Measurements from ENCODE around the gene MR1.

Gene MR1

GRCh38 chr1:181091309-181092040 is 57.7 kb downstream of the MR1 start:
- DNase-seq (ENCODE audit: low spot score) = no peak

- DNase-seq (ENCODE audit: low spot score) = no peak
Observed at GRCh38 chr1:181092056-181092455, 58.3 kb downstream of the MR1 start.

- no peak for DNase-seq (ENCODE audit: low spot score)
Observed at GRCh38 chr1:181092883-181093458, 59.2 kb downstream of the MR1 start.

DNA sequence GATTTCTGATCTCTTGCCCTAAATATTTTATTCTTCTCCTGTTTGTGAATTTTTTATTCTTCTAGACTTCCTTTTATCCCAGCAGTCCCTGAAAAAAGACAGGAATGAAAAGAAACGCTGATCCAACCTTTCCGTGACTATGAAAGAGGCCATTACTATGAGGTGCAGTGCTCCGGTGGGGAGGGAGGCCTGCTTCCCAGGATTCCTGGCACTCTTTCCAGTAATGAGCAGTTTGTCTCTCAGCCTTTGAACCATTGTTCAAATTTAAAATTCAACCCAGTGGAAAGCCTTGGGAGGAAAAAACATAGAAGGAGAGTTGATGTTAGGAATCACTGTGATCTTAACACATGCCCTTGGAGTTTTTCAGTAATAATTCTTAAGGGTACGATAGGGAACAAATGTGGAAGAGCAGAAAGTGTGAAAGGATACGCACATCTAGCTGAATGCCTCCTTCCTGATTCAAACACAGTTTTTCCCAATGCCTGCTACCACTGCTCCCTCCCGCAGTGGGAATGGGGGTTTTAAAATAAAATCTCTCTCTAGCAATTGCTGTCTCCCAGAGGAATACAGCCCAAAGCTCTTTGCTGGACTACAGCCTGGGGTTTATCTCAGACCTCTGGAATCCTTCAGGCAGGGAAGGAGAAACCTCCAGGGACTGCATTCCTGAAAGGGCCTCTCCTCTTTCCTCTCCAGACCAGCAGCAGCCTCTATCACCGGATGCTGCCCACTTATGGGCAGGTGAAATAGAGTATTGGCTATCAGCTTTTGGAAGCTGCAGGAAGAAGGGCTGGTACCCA is 60.8 kb downstream of the MR1 start:
- no peak for DNase-seq (ENCODE audit: low spot score)

- DNase-seq (ENCODE audit: low spot score) = no peak
Observed at GRCh38 chr1:181095260-181095659, 61.5 kb downstream of the MR1 start.

DNA sequence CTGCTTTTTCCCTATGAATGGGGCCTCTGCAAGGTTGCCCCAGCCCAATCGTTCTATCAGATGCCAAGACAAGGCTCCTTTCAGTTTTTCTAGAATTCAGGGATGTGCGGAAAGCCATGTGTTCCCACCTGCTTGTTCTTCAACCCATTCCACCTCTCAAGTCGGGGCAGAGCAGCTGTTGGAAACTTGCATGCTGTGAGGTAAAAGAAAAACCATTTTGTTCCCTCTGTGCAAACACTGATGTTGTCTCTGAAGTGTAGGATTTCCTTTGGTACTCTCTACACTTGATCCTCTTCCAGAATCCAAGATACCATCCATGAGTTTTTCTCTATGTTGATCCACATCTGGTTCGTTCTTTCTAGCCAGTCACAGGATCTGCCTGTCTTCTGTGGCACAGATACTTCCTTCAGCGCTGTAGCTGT is 62.0 kb downstream of the MR1 start:
- DNase-seq (ENCODE audit: low spot score) = no peak

DNA sequence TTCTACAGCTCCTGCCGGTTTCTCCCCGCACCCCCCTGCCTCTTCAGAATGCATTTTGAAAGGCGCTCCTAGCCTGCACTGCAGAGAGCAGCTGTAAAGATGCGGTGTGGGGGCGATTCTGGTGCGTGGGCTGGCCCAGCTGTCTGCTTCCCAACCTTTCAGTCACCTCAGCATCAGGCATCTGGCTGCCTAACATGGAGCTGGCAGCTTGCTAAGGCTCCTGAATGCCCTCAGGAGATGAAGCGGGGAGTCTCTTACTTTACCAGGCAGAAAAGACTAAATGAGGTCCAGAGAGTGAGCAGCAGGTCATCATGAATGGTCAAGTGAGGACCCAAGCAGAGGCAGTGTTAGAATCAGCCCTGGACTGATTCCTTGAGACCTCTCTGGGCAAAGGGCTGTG is 63.5 kb downstream of the MR1 start:
- no peak for DNase-seq (ENCODE audit: low spot score)

GRCh38 chr1:181099152-181100014 is 65.6 kb downstream of the MR1 start:
- DNase-seq (ENCODE audit: low spot score) = peak; percentile 22

GRCh38 chr1:181100015-181100905 is 66.5 kb downstream of the MR1 start:
- peak; percentile 28 for DNase-seq (ENCODE audit: low spot score)

GRCh38 chr1:181100934-181101333 is 67.2 kb downstream of the MR1 start:
- DNase-seq (ENCODE audit: low spot score) = no peak

- DNase-seq (ENCODE audit: low spot score) = no peak
Observed at GRCh38 chr1:181101581-181102226, 67.9 kb downstream of the MR1 start.

- no peak for DNase-seq (ENCODE audit: low spot score)
Observed at GRCh38 chr1:181102841-181103240, 69.1 kb downstream of the MR1 start.

- no peak for DNase-seq (ENCODE audit: low spot score)
Observed at GRCh38 chr1:181103399-181103798, 69.6 kb downstream of the MR1 start.

DNA sequence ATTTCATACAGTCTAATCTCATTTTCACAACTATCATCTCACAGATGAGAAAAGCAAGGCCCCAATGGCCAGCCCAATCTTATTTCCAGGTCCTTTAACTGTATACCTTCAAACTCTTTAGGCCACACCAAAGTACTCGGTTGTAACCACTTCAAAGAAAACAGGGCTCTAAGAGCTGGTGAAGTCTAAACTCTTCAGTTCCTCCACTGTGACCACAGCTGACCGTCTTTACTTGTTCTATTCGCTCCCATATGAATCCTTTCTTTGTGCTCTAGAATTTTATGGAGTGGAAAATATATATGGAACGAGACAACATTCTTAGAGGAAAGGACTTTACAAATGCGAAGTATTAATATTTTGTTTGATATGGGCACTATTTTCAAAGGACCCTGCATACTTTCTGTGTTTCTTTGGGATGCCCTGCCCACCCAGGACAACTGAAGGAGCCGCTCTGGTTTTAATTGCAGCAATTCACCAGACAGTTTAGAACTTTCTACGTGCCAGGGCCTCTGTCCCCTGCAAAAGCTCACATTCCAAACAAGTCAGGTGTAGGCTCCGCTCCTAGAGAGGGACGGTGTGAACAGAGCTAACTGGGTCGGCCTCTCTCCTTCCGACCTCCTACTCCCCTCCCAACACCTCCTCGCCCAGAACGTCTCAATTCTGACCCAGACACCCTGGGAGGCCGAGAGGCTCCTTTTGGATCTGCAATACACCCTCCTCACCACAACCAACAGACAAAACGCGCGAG is 70.4 kb downstream of the MR1 start:
- DNase-seq (ENCODE audit: low spot score) = no peak

DNA sequence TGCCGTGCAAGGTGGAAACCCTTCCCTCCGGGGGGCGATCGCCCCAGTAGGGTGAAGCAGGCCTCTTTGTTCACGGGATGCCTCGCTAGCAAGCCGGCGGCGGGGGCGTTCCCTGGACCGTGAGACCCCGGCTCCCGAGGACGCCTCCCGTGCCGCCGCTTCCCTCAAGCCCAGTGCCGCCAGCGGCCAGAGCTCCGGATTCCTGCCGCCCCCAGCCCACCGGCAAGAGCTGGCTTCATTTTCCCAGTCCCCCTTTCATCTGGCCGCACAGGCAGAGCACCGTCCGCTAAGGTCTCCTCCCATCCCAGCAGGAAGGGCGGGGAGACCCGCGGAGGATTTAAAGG is 71.0 kb downstream of the MR1 start:
- peak; percentile 52 for DNase-seq (ENCODE audit: low spot score)

DNA sequence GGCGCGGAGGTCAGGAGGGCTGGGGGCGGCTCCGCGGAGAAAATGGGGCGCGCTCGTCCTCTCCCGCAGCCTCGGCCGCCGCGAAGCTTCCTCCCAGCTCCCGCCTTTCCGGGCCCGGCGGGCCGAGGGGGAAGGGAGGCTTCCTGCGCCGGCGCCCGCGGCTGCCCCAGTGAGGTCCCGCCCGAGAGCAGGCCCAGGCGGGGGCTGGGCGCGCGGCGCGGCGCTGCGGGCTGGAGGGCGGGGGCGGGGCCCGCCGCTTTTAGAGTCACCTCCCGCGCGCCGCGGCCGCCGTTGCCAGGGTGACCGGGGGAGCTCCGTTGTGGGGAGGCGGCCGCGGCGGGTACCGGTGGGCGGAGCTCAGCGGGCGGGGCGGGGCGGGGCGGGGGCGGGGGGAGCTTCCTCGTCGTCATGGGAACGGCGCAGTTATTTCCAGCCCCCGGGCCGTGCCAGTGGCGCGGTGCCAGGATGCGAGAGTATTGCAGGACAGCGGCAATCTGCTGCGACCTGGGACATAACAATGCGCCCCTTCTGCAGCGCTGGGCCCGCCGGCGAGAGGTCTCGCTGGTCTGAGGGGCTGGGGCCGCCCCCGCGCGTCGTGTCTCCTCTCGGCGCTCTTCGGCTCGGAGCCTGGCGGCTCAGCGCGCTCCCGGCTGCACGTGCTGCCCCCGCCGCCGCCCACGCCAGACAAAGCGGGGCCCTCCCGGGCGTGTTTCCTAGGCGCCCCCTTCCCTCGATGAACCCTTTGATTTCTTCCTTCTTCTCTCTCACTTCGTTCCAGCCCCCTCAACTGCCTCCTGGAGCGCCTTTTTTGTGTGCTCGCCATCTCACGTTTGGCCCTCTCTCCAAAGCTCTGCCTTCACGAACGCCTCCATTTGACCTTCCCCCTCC is 71.6 kb downstream of the MR1 start:
- DNase-seq (ENCODE audit: low spot score) = peak; percentile 94

DNA sequence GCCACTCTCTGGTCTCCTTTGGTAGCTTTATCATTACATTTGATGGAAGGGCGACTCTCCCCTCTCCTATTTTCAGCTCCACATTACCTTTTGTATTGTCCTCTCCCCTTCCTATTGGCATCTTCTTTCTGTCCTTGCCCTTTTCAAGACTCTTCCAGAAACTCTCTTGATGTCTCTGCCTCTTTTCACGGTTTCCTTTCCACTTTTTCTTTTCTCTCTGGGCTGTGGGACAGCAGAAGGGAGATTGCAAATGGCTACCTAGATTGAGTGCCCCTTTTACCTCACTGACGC is 72.2 kb downstream of the MR1 start:
- no peak for DNase-seq (ENCODE audit: low spot score)

- DNase-seq (ENCODE audit: low spot score) = no peak
Observed at GRCh38 chr1:181106479-181106878, 72.7 kb downstream of the MR1 start.

DNA sequence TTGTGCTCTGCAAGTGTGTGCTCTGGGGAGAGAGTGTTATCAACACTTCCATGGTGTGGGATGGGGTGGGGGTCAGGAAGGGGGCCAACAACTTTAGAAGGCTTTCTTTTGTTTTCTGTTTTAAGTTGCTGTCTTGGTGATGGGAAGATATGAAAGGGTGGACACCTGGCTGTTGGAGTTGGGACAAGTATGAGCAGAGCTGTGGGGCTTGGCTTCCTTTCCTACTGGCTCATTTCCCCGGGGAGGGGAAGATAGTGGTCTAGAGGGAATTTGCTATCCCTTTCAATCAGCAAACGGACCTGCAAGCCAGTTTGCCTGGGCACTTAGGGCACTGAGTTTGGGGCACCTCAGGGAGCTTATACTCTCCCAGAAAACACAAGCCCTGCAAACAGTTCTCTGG is 73.9 kb downstream of the MR1 start:
- DNase-seq (ENCODE audit: low spot score) = no peak
